ENCODE measurements around the gene NRL.

NRL gene

DNA sequence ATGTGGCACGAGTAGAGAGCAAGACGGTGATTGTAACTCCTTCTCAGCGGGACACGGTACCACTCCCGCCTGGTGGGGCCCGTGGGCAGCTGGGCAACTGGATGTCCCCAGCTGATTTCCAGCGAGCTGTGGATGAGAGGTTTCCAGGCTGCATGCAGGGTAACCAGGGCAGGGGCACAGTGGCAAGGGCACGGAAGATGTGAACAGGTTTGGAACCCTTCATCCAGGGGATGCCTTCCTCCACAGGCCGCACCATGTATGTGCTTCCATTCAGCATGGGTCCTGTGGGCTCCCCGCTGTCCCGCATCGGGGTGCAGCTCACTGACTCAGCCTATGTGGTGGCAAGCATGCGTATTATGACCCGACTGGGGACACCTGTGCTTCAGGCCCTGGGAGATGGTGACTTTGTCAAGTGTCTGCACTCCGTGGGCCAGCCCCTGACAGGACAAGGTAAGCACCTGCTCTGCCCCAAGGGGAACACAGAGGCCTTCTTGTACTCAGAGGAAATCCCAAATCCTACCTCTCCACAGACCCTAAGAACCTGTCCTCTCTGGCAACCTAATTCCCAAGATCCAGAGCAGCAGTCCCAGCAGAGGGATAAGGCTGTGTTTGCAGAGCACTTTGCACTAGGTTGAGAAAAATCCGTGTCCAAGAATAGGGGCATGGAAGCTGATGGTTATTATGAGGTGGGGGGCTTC is 16.4 kb downstream of the NRL start:
- no peak for DNase-seq

DNA sequence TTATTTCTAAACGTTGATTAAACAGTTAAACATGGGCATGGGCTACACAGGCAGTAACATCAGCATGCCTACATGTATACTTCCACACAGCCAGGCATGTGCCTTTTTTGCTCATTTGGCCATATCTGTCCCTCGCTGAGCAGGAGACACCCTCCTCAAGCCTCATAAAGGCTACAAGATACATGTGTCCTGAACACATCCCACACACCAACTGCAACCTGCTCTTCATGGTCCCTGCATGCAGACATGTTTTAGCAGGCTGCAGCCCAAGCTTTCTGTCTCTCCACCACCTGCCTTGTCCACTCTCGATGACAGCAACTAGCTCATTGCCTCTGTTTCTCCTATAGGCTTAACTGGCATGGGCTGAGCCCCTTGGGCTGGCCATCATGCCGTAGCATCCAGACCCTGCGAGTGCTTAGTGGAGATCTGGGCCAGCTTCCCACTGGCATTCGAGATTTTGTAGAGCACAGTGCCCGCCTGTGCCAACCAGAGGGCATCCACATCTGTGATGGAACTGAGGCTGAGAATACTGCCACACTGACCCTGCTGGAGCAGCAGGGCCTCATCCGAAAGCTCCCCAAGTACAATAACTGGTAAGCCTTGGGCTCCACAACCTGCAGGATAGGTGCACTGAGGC is 18.1 kb downstream of the NRL start:
- no peak for DNase-seq

DNA sequence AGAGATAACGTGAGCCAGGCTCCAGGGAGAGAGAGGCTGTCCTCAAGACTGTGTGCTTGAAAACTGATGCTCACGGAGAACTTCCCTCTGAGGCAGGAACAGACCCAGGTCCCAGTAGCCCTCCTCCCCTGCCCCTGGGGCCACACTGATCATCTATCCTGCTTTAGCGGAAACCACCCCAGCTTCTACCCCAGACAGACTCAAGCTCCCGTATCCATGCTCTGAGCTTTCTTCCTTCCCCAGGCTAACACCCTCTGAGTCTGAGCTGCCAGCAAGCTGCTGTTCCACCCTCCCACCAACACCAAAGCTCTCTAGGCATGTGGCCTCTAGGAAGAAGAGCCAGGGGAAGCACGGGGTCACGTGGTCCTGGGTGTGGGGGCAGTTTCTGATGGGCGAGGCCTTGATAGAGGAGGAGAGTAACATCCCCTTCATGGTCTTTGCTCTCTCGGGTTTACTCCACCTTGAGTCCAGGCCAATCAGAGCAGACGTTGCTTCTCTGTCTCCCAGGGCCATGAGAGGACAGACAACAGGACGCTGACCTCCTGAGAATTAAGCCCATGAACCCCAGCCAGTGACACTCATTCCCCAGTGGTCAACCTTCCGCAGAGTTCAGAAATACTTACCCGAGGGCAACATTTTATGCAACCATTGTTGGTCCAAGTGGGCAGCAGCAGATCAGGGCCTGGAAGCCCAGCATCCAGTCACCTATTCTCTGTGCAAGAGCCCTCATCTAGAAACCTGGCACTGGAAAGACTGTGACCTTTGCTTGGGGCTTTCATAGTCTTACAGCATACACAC is 19.3 kb downstream of the NRL start:
- DNase-seq = peak; percentile 23

DNA sequence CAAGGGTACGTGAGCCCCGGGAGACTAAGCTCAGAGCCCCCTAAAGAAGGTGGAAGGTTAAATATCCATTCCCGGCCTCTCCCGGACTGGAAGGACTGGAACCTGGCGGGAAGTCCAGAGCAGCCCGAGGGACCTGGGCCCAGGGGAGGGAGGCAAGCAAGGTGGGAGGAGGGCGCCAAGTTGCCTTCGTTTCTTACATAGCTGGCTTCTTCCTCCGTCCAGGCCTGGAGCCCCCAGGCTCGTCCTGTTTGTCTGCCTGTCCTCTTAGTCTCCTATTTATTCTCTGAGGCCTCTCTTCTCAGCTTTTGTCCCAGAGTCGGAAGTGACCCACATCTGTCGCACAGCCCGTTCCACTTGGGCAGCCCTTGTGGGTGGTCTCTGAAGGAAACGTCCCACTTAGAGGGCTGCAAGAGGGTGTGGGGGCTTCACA is 19.9 kb downstream of the NRL start:
- DNase-seq = no peak

DNA sequence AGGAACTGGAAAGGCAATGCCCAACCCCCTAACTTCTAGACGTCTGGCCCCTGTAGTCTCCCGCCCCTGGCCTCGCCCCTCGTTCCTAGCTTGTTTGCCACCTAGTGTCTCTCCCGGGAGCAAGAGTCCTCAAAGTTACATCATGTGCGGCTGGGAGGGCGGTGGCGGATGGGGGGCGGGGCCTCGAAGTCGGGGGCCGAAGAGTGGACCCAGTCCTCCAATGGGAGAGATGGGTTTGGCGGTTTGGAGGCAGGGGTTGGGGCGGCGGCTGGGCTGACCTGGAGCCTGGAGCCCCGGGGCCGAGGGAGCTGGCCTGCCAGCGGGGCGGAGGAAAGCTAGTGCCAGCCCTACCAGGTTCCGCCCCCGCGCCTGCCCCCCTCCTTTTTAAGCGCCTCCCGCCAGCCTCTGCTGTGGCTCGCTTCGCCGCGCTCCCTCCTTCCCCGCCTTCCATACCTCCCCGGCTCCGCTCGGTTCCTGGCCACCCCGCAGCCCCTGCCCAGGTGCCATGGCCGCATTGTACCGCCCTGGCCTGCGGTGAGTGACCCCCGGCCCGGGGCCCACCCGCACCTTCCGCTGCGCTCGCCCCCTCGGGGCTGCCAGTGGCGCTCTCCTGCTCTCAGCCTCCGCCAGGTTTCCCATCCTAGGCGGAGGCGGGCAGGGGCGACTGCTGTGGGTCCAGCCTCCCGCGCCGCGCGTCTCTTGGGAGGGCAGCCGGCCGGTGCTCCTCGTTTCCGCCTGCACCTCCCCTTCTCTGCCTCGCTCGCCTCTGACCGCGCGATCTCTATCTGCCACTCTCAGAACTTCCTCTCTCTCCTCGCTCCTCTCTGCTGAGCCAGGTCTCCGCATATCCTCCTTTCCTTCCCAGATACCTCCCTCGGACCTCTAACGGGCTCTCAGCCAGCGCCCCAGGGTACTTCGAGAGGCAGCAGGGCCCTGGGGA is 20.6 kb downstream of the NRL start, which contains the start of gene PCK2:
Gene PCK2, plus strand, starts transcription at position 411 of the 940 bp plus-strand sequence. Its CDS starts 95 bp downstream, at position 506.
- peak; percentile 97 for DNase-seq

DNA sequence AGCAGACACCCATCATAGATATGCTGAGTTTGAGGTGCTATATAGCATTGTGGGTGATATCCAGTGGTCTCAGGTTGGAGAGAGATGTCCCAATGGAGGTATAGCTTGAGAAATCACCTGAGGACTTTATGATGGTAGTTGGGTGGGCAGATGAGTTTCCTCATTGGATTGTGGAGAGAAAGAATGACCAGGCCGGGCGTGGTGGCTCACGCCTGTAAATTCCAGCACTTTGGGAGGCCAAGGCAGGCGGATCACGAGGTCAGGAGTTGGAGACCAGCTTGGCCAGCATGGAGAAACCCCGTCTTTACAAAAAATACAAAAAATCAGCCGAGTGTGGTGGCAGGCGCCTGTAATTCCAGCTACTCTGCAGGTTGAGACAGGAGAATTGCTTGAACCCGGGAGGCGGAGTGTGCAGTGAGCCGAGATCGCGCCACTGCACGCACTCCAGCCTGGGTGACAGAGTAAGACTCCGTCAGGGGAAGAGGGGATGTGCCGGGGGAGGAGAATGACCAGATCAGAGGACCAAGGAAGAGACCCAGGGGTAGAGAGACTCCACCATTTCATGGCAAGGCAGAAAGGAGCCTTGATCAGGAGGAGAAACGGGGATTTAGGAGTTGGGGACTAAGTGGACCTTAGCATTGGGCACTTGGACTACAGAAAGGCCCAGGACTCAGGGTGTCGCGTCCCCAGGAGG is 21.4 kb downstream of the NRL start:
- DNase-seq = no peak

DNA sequence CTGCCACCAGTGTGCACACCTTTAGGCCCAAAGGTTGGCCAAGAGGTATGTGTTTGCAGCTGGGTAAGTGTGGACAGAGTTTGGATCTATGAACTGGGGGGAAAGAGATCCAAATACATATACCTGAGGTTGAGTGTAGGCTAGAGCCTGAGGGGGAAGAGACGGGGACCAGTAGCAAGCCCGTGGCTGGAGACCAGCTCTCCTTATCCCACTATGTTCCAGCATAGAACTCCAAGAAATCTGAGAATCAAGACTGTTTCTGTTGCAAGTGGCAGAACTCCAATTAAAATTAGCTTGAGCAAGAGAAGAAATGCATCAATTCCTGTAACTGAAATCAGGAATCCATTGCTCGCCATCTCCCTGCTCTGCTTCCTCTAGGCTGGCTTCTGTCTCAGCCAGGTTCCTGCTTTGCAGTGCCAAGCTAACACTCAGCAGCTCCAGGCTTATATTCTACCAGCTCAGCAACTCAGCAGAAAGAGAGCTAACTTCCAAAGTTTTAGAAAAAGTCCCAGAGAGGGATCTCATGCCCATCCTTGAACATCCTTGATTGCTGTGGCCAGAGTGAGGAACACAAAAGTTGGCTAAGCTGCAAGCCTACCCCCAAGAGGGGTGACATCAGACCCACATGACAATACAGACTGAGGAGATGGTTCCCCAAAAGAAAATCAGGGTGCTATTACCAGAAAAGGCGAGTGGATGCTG is 22.1 kb downstream of the NRL start:
- DNase-seq = no peak

DNA sequence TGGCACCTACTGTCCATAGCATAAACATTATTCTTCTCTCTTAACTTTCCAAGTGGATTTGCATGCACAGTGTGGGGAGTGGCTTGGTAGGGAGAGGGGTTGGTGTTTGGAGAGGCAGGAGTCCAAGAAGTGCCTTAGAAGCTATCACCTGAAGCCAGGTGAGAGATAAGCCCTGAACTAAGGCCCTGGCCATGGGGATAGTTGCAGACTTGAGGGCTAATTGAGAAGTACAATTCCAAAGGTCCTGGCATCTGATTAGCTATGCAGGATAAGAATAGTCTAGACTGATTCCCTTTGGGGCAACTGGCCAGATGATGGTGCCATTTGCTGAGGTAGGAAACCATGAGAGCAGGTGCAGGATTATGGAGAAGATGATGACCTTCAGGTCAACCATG is 22.6 kb downstream of the NRL start:
- DNase-seq = no peak

DNA sequence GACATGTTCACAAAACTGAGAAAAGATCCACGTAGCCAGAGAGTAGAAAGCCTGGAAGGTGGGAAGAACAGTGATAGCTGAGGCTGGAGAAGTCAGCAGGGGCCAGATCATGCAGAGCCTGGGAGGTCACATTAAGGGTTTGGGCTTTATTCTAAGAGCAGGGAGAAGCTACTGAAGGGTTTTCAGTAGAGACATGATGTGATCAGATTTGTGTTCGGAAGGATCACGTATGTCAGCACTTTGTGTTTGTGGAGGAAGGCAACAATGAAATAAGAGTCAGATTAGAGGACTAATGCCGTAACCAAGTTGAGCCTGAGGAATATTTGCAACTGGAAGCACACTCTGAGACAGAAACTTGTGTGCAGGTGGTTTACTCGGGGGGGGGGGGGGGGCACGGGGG is 24.9 kb downstream of the NRL start:
- DNase-seq = no peak

DNA sequence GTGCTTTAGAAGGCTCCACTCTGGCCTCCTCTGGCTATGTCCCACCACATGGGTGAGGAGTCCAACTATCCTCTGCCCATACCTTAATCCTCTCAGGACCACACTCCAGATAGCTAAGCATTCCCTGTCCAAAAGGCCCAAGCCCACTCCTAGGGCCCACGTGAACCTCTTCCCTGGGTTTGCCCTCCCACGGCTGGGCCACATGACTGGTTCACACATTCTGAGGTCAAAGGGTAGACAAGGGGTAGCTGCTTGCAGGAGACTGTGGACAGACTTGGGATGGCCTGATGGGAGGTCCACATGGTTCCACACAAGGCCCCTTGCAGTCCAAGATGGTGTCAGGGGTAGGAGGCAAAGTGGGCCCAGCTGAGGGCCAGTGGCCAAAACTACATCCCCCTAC is 26.7 kb downstream of the NRL start:
- DNase-seq = no peak

DNA sequence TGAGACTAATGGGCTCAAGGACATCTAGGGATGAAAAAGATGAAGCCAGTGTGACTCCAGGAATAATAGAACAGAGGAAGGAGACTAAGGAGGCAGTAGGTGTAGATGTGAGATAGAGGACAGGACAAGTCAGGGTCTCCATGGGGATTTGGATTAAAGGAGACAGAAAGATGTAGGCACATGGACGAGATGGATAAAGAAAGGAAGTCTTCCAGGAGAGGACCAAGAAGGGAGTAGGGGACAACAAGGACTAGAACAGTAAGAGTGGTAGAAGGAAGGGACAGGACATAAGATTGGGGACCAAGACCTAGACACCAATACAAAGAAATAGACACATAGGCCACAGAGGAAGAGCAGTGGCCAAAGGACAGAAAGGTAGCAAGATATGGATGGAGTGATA is 27.7 kb downstream of the NRL start:
- DNase-seq = no peak

DNA sequence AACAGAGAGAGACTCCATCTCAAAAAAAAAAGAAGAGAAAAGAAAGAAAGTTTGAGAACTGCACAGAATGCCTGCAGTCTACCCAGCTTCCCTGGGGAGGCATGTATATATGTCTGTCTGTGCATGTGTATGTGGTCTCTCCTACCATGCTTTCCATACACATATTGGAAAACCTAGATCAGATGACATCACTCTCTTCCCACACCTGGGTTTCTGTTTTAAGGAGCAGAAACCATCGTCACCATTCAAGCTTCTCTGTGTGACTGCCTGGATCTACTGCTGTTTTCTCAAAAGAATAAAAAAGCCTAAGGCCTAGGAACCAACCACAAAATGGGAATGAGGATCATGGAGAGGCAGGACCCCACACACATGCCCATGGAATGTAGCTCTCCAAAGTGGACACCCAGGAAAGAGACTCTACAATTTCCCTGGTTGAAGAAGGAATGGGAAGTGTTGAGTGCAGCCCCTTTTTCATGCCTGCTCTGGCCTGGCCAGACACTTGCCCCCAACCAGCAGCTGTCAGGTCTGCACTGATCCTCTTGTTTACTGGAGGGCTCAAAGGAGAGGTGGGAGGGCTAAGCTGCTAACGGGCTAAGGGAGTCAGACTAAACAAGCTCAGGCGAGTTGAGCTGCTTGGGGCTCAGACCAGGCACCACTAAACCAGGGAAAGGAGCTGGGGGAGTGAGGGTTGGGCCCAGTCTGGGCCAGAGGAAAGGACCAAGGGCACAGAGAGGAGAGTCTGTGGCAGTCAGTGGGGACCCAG is 28.4 kb downstream of the NRL start:
- DNase-seq = no peak

DNA sequence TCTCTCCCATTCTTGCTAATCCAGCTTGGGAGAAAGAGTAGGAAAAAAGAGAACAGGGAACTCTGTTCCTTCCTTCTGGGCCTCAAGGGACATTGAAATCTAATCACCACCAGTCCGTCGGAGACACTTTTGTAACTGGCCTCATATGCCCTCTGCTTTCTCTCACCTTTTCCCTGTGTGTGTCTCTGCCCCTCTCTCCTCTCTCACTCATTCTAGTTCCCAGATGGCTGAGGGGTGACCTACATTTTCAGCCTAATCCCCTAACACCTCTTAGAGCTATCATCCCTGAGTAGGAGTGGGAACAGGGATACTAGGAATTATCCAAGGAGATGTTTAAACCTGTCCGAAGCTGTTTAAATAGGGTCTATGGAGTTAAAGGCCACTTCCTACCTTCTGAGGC is 29.5 kb downstream of the NRL start:
- DNase-seq = no peak

DNA sequence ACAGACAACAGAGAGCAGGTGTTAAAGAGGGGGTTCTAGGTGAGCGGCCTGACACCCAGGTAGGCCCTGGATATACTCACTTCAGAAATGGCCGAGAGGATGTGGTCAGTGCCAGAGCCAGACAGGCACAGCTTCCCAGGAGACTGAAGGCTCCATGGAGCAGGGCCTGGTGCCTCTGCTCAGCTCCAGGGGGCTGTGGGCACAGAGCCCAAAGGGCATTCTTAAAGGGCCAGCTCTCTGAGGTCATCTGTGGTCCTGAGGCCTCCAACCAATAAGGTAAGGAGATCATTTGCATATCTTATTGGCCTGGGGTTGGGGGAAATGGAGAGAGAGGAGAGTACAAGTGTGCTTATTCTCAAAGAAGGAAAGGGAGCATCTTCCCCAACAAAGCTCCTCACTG is 30.3 kb downstream of the NRL start:
- DNase-seq = no peak

DNA sequence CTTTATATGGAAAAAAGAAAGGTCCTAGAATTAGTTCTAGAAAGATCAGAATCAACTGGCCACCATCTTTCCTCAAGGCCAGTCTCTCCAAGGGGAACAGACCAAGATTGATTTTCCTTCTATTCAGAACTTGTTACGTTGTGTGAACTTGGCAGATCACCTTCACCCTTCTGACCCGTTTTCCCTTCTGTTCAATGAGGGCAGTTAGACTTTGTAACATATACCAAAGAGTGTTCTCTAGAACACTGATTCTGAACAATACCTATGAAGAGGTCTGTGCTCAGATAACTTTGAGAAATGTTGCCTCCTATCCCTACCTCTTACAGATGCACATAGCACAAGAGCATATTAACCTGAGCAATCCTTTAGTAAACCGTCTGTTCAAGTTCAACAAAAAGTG is 31.3 kb downstream of the NRL start:
- DNase-seq = no peak

DNA sequence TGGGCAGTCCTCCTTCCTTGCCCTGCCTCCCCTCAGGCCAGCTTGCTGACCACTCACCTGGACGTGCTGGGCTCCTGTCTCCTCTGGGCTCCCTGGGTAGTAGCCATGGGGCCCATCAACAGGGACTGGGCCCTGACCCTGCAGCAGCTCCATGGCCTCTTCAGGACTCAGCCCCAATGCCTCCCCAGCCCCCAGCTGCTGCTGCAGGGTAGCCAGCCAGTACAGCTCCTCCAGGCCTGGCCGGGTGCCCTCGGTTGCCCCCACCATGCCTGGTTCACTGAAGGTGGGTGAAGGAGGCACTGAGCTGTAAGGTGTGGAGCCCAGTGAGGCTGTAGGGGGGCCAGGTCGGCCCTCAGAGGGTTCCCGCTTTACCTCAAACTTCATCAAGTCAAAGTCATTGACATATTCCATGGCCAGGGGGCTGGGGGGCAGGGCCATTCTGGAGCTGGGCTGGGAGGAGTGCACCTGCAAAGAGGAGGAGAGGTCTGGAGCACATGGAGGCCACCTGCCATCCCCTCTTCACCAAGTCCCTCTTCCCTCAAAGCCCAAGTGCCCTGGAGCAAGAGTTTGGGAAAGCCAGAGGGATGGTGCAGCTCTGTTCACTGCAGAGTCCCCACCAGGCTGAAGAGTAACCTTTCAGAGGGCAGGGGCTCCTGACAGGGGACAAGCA is 32.2 kb downstream of the NRL start:
- no peak for DNase-seq

DNA sequence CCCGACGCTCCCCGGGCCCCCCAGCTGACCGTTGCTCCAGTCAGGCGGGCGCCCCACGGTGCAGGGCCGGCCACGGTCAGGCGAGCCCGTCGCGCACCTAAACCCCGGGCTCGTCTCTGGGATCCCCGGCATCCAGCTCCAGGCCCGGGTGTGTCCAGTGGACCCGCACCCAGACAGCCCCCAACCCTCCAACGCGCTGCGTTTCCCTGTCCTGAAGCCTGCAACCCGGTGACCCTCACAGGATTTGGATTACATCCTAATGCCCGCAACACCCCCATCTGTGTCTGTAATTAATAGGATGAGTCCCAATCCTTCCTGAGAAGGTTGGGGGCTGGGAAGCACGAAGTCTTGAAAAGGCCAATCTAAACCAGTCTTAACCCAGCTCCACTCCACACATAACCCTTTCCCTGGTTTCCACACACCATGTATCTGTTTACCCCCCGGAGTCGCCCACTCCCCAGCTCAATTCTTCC is 33.0 kb downstream of the NRL start:
- no peak for DNase-seq

DNA sequence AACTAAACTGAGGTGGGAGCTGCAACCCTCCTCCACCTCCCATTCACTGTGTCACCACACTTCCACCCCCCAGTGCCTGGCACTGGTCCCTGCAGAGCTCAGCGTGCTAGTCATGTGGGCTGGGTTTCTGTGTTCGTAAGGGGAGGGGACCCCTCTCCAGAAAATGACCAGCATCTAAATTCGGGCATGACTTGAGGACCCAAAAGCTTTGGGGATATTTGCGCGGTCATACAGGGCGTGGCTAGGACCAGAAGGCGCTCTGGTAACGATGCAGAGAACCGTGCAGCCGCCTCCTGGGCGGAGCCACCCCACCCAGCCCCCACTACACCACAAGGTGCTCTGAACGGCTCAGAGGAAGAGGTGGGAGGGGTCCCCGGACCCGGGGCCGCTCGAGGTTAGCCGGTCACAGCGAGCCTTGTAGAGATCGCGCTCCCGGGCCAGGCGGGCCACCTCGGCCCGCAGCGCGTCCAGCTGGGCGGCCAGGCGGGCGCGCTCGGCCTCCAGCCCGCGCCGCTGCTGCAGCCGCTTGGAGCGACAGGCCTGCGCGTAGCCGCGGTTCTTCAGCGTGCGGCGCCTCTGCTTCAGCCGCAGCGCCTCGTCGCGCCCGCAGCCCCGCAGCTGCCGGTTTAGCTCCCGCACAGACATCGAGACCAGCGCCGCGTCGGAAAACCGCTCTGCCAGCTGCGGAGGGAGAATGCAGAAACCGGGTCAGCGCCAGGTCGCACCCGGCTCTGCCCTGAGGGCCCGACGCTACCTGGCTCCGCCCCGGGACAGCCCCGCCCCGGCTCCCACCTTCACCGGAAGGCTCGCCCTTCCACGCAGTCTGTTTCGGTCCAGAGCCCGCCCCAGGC is 33.6 kb downstream of the NRL start:
- peak; percentile 79 for DNase-seq

DNA sequence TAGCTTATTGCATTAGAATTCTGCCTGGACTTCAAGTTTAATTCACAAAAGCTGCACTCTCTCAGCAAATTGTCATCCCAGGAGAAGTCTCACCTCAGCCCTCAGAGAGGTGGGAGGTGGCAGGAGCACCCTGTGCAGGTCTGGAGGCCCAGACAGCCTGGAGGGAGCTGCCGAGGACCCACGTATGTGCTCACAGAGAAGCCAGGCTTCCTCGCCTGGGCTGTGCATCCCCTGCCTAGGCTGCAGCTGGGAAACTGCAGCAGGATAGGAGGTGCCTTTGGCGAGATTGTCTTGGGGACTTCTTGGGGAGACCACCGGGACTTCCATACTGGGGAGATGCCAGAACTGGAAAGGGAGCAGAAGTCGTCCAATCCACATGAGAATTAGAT is 34.6 kb downstream of the NRL start:
- DNase-seq = no peak

Measured in DMS79 (cell line).